AG09309 (cell line): ENCODE data around the gene MSANTD1.

ENCODE experiments used
- DNase-seq: peaks from one replicate; pipeline ENCODE4 v3.0.0-alpha.2; 2010; ENCODE audit warnings: low read depth
- H3K4me3 ChIP-seq: 2 replicates; pipeline ENCODE4 v1.5.1; 2011; ENCODE audit warnings: mild to moderate bottlenecking, low read depth, low read length, moderate library complexity; ENCODE audit not compliant: control insufficient read depth
- TF ChIP-seq, protein P1 (sequence below): IDR thresholded peaks from 2 replicates; pipeline ENCODE4 v1.5.1; 2011; ENCODE audit warnings: mild to moderate bottlenecking, low read depth, low read length, inconsistent platforms; ENCODE audit not compliant: insufficient read depth, control insufficient read depth; ENCODE audit errors: missing control alignments

Gene MSANTD1

DNA sequence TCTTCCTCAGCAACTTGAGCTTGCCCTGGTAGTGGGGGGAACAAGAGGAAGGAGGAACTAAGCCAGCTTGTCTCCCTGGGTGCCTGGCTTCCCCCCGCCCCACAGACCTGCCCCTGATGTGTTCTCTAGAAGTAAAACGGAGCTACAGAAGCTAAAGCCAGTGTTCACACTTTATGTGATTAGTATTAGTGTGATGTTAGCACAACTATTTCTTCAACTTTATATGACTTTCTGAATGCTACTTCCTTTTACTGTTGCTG lies 54.5 kb downstream of the MSANTD1 start:
- TF ChIP-seq, protein P1, sequence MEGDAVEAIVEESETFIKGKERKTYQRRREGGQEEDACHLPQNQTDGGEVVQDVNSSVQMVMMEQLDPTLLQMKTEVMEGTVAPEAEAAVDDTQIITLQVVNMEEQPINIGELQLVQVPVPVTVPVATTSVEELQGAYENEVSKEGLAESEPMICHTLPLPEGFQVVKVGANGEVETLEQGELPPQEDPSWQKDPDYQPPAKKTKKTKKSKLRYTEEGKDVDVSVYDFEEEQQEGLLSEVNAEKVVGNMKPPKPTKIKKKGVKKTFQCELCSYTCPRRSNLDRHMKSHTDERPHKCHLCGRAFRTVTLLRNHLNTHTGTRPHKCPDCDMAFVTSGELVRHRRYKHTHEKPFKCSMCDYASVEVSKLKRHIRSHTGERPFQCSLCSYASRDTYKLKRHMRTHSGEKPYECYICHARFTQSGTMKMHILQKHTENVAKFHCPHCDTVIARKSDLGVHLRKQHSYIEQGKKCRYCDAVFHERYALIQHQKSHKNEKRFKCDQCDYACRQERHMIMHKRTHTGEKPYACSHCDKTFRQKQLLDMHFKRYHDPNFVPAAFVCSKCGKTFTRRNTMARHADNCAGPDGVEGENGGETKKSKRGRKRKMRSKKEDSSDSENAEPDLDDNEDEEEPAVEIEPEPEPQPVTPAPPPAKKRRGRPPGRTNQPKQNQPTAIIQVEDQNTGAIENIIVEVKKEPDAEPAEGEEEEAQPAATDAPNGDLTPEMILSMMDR: no peak
- DNase-seq: no peak
- no peak overlapping the region for H3K4me3 ChIP-seq

DNA sequence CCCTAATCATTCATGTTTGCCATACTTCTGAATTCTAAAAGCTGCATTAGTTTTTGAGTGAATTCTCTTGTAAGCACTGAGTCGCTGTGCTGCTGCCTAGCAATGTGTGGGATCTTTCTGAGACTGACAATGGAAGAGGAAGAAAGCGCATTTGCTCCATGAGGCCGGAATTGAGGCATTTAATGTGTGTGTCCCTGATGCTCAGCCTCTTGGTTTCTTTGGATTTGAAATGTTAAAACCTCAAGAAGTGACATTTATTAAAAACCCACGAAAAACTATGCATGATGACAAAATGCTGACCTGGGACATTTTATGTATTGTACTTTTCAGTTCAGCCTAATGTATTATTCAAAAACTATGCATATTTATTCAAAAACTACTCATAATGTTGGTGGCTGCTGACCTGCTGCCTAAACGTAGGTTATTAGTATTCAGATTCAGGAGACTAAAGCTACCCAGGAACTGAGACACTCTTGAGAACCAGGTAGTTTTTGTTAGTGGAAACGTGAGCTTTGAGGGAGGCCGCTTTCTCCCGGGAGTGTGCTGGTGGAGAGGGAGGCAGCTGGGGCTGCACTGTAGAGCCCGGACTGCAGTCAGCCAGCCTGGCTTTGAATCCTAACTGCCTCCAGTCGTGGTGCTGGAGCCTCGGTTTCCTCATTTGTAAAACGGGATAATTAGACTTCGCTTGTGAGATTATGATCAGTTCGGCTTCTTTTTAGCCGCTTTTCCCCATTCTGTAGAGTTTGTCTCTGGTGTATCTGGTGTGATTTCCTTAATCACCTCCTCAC lies 55.2 kb downstream of the MSANTD1 start:
- H3K4me3 ChIP-seq: no peak overlapping the region
- TF ChIP-seq, protein P1: no peak
- DNase-seq: no peak

DNA sequence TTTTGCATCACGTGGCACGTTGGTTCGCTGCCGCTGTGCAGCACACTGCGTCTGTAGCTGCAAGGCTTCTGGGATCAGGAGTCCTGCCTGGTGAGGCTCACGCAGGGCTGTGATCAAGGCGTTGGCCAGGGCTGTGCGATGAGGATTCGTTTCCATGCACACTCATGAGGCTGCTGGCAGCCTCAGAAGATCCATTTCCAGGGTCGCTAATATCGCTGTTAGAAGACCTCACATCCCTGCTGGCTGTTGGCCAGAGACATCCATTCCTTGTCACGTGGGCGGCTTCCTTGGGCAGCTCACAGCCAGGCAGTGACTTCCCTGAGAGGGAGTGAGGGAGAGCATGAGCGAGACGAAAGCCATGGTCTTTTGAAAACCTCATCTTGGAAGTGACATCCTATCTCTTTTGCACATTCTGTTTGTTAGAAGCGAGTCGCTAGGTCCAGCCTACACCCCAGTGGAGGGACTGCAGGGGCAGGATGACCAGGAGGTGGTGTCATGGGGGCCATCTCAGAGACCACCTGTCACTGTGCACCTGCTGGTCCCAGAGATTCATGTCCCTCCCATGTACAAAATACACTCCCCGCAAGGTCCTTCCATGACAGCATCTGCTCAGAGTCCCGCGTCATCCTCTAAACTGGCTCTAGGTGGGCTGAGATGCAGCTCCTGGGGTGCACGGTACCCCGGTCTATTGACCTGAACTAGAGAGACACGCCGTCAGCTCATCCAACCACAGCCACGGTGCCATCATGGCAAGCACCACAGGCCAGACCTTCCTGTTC lies 56.1 kb downstream of the MSANTD1 start:
- DNase-seq: no peak
- TF ChIP-seq, protein P1: no peak
- H3K4me3 ChIP-seq: no peak overlapping the region

DNA sequence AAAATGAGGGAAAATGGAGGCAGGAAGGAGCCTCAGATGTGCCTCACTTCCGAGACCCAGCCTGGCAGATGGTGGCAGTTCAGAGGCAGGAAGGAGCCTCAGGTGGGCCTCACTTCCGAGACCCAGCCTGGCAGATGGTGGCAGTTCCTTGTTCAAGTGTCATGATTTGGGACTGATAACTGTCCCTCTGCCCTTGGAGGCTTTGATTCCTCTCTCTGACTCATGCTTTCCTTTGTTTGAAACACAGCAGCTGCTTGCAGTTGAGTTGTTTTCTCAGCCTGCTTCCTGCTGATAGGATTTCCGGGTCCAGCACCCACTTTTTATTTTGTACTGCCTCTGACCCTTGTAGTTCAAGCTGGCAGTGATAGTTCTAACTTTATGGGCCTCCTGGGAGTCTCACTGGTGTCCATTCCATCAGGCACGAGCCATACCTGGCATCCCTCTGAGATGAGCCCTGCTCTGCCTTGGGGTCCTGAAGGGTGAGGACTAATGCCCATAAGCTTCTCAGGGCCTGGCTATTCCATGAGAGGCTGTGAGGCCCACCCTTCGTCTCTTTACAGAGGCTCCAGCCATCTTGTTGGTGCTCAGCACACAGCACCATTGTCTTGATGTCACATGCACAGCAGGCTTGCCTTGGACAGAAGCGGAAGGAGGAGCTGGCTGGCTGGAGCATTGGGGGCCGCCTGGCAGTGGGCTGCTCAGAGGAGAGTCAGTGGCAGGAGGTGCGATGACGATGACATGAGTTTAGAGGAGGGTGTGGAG lies 56.8 kb downstream of the MSANTD1 start:
- DNase-seq: no peak
- TF ChIP-seq, protein P1: no peak
- no peak overlapping the region for H3K4me3 ChIP-seq
